GM18870 (cell line): ENCODE data around the gene XPNPEP1.

Experiments
- ATAC-seq: cut with Tn5 transposase; IDR thresholded peaks from one replicate; pipeline ENCODE4 v1.9.1; 2021; ENCODE audit warnings: moderate library complexity; ENCODE audit not compliant: unreplicated experiment

The XPNPEP1 gene

DNA sequence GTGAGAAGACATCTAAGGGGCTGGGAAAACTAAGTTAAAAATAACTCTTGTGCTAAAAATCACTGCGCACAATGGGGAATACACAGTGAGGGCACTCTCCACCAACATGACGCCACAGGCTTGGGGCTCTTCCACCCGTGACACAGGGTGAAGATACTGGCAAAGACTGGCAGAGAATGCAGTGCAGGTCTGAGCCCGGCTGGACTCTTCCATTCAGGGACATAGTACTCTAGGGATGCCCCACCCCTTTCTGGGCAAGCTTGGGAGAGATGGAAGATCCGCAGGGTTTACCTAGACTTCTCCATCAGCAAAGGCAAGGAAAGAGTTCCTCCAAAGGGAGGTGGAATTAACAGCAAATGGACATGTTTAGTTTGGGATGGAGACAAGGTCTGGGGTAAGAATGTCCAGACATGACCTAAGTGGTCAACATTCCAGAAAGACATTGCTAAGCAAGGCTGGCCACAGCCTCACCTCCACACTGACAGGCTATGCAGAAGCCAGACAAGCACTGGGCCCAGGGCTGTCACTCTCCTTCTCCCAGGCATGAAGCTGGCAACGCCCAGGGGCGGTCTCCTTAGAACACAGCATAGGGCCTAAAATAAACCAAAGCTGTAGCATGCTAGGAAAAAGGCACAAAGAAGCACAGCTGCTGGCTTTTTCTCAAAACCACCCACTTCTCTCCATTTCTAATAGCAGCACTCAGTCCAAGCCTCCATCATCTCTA, 28.1 kb downstream of the XPNPEP1 start:
- no peak for ATAC-seq

DNA sequence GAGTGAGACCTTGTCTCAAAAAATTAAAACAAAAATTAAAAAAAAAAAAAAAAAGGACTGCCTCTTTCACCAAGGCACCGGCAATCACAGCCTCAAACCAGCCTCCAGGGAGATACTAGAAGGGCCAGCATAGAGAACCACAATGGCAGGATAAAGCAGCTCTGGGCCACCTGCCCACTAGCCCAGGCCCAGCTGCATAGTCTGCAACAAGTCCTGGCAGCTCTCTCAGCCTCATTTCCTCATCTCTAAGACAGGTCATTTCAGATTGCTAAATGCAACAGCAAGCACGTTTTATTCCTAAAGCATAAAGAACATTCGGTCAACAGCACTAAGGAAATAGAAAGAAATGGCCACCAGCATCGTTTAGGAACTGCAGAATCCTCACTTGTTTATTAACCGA, 28.8 kb downstream of the XPNPEP1 start:
- ATAC-seq: no peak

DNA sequence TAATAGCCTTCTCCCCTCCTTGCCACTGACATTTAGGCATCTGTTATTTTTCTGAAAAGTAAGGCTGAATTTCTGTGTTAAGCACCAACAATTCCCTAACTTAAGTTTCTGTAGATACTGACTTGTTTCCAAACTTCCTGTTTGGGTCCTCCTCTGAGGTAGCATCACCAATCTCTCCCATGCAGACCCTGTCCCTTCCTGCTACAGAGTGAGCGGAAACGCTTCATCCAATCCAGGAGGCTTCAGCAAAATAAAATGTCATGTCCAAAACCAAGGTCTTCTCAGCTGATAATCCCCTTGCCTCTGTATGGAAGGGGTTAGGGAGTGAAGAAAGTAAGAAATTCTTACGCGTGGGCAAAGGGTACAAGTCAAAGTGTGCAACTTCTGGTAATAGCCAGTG, 29.9 kb downstream of the XPNPEP1 start:
- no peak for ATAC-seq

DNA sequence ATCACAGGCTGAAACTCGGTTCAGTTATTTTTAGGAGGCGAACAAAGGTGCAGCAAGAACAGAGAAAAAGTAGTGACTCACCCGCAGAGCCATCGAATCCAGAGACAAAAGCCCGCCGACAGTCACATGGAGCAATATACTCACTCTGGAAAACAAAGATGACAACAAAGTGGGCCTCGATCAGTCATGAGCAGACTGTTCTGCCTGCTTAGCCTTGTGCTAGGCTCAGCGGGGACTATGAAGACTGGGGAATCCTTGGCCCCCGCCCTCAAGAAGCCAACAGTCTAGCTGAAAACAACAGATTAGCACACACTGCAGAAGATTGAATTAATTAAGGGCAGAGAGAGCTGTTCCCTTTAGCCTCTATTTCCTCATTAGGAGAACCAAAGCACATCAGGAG, 30.4 kb downstream of the XPNPEP1 start:
- ATAC-seq: no peak

DNA sequence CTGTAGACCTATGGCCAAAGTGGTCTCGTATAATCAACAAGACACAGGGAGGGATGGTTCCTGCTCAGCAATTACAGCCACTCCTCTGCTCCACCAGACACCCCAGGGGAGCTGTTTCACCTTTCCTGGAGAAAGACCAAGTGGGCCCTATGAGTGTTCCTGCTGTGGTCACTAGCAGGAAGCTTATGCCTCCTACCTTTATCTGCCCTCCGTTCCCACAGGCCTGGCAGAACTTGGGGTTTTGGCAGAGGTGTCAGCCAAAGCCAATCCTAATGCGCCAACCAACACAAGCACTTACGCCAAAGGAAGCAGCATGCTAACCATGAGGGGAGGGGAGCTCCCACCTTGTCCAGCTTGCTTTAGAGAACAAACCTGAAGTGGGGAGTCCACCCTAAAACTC, 31.2 kb downstream of the XPNPEP1 start:
- no peak for ATAC-seq

DNA sequence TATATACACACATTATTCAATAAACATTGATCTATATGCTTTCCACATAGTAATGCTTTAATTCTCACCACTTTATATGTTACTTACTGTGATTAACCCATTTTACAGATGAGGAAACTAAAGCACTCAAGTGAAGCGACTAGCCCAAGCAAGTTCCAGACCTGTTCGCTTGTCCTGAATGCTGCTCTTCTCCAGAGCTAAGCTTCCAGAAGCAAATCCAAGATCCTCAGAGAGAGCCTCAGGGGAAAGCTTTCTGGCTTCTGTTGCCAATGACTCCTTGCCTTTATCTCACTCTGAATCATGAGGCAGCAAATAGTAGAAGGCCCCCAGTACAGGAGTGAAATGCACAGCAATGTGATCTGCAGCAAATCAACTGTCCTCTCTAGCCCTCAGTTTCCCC, 32.2 kb downstream of the XPNPEP1 start:
- no peak for ATAC-seq

DNA sequence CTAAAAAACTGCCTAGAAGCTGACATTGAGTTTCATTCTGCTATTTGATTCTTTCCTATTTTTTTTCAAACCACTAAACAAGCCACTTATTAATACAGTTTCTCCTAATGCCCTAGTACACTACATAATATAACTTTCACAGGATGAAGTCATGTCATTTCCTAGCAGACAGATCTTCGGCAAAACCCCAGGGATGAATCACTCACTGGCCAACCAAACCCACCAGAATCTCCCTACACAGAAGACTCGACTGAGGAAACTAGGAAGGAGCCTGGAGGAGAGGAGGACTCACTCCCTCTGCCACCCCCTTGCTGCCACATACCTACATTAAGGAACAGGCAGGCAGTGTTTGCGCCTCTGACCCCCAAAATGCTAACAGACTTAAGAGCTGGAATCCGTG, 33.4 kb downstream of the XPNPEP1 start:
- ATAC-seq: no peak

DNA sequence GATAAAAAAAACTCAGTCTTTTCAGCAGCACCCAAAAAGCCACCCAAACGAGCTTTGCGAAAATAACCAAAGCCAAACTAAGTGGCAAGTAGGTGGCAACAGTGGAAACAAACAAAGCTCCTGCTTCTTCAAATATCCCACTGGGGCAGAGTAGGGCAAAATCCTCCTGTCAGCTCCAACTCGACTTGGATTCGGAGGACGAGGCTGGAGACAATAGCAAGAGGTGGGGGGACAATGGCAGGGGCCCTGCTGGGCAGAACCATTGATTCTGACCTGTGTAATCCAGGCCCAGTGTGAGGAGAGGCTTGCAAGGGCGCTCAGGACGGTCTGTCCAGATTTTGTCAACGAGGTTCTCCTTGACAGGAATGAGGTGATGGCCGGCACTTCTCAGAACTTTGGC, 35.5 kb downstream of the XPNPEP1 start:
- ATAC-seq: no peak

DNA sequence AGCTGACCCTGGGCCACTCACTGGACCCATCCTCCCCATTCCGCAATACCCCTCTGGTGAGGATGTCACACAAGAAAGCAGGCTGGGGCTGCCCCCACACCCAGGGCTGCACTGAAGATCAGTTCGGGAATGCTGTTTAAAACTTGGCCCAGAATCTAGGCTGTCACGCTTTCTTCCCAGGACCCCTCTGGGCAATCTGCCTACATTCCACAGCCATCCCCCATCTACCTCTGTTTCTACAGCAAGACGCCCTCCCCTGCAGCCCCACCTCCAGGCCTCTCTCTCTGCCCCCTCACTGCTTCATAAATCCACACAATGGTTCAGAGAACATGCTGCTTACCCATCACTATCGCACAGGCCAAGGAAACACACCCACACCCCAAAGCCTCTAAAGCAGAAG, 36.1 kb downstream of the XPNPEP1 start:
- ATAC-seq: no peak

DNA sequence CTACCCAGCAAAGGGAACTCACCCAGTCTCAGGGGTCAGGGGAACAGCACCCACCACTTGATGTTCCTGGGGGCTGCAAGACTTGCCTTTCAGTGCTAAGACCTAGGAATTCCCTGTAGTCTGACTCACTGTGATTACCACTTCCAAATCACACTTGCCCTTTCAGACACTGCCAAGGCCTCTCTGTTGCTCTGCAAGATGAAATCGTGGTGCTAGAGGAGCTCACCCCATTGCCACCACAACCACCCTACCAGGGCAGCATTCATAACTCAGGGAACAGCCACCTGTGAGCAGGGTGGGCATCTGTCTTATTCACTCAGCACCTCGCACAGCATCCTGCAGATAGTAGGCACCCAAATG, 36.5 kb downstream of the XPNPEP1 start:
- no peak for ATAC-seq

DNA sequence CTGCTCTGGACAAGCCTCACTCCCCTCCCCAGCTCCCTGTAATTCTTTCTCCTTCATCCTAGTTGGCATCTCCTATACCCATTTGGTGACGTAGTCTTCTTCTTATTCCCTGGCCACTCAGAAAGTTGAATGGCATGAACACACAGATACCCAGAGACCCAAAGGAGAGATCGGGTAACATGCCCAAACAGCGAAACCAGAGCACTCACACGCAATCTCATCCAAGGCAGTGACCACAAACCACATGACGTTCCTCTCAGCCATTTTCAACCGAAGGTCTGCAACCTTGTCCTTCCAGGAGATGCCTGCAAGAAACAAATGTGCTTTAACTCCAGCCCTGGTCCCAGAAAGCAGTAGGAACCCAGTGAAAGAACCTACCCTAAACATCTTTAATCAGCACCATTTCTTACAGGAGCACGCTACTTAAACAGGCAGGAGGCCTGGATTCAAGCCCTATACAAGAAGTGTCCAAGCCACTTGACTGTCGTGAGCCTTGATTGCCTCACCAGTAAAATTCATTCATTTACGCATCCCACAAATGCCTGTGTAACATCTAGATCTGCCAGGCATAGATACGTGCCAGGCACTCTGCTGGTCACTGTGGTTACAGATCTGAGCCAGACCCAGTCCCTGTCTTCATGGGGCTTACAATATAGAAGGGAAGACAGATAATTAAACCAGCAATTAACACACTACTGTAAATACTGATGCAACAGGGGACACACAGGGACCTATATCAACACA, 37.1 kb downstream of the XPNPEP1 start:
- no peak for ATAC-seq

DNA sequence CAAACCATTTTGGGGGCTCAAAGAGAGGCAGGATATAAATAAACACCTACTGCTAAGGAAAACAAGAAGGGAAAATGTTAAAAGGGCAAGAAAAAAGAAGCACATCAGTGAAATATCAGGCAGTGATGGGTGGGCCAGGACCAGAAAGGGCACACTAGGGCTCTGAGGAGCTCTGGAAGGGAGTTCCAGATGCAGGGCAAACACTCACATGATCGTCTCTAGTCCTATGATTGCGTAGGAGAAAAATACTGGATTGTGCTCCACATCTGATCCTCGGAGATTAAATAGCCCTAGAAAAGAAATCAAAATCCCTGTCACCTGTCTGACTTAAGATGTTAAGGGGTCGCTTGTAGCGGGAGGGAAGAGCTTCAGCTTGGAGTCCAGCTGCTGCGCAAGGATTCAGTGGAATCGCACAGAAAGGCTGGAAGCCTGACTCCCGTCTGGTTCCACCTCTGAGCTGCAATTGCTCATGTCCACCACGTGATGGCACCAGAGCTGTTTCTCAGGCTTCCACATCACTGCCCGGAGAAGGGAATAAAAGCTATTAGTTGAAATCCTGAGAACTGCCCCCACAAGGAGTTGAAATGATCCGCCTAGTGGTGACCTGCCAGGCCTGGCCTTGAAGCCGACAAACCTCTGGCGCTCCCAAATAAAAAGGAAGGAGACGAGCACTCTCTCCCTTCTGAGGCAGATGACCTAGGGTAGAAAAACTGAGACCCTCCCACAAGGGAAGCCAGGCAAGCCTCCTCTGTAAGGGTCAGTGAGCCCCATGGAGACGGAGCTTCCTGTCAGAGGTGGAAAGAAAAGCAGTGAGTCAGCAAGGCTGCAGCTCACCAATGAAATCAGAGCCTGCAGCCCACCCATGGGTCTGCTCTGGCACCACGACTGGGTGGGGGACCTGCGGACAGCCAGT, 39.2 kb downstream of the XPNPEP1 start:
- peak; percentile 64 for ATAC-seq

DNA sequence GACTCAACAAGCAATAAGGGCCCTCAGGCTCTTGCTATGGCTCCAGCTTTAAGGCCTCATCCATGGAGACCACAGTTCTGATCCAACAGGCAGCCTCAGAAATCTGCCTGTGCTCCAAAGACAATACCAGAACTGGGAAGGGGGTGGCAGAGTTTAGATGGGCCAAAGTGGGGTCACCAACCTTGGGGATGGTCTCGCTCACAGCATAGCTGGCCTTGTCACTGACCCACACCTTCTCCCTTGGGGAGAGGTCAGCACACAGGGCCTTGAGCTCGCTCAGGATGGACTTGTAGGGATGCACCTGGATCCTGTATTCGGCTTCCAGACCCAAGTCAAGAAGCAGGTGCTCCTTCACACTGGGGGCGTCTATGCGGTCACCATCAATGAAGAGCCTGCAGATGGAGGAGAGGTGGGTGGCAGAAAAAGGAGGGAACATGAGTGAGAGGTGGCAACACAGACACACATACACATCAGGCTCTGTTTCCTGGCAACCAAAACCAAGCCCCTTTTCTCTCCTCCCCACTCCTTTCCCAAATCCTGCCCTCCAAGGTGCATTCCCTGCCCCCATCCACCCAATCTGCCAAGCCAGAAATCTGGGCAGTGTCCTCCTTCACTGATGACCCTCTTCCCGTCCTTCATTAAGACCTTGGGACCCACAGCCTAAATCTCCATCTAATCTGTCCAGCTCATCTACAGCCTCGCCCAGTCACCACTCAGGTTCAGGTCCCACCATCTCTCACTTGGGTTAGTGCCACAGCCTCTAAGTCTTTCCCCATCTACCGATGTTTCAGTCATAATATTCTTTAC, 40.9 kb downstream of the XPNPEP1 start:
- ATAC-seq: no peak

DNA sequence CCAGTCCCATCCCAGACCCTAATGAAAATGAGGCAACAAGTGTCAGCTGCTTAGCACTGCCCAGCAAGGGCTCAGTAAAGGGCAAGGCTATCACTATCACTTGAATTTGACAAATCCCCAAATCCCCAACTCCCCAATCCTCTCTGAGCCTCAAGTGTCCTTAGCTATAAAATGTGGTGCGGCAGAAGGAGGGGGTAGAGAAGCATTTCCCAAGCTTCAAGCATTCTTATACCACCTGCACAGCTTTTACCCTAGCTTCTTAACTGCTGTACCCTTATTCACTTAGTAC, 41.6 kb downstream of the XPNPEP1 start:
- ATAC-seq: no peak

DNA sequence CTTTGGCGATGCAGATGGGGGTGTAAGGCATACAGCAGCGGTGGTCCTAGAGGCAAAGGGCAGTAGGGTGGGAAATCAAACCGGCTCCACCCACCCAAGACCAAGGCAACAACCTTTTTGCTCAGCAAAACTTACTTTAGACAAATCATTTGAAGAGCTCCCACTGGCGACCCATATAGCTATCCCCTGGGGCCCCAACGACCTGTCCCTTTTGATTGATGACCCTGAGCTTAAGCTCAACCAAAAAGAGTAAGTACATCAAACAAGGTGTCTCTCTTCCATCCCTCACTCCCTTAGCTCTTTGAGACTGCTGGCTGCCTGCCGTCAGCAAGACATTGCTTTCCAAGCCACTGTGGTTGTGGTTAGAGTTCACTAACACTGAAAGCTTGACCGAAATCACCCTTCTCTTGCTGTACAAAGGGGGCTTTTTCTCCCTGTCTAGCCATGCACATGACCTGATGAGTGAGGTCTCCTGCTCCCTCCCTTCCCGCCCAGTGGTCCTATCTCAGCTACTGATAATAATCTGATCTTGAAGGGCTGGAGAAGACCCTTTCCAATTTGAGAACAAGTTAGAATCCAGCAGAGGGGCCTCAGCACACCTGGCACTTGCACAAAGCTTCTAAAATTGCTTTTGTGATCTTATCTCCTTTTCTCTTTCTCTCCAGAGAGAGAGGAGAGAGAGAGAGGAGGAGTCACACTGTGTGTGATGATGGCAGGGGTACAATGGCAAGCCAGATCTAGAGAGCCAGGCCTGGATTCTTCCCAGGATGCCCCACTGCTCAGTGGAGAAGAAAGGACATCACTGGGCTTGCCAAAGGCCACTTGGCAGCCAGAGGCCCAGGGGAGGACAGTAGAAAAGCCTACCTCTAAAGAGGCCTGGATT, 42.2 kb downstream of the XPNPEP1 start:
- peak; percentile 64 for ATAC-seq

DNA sequence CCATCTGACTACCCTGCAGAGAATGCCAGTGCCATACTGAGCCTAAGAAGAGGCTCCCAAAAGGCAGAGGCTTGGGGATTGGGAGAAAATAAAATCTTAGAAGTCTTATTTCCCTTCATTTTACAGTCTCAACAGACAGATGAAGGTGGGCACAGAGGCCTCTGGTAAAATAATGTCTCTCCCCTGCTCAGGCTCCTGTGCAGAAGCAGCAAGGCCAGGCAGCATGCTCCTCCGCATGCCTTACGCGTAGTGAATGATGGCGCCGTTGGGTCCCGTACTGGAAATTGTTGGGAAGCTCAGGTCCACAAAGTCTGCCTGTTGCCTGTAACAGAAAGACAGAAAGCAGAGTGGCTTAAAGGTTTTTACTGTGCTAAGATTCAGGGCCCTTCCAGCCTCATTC, 45.8 kb downstream of the XPNPEP1 start:
- ATAC-seq: no peak

DNA sequence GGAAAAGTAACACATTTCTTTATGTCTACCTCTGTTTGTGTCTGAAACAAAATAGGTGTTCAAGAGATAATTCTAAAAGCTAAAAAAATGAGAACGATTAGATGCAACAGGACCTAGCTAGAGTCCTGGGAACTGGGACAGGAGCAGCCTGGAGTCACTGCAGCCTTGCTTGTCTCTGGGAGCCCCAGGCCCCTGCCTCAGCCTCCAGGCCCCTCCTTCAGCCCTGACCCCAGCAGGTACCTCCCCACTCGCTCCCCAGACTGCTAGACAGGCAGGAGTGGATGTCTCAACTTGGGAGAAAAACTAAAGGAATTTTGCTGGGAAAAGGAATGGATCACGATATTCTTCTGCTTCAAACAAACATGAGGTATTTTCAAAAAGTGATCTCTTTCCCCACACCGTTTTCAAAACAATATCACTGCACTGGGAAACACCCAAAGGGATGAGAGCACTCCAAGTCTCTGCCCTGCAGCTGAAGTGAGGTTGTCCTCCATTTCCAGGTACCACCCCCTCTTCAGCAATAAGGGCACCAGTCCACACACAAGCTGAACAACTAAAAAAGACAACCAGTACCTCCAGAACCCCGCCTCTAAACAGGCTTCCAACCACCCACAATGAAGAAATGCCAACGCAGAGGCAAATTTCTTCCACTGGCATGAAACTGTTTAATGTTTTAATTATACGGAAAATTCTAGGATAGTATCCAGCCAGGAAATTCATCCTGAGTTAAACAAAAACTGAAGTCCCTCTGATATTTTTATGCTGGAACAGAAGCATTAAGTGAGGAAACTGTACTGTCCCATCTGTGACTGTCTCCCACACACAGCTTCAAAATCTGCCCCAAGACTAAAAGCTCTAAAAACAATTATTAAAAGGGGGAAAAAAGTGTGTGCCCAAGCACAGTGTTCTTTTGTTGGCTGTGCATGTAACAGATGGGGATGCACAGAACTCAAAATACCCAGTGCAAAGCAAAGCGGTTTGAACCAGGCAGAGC, 47.2 kb downstream of the XPNPEP1 start:
- no peak for ATAC-seq

DNA sequence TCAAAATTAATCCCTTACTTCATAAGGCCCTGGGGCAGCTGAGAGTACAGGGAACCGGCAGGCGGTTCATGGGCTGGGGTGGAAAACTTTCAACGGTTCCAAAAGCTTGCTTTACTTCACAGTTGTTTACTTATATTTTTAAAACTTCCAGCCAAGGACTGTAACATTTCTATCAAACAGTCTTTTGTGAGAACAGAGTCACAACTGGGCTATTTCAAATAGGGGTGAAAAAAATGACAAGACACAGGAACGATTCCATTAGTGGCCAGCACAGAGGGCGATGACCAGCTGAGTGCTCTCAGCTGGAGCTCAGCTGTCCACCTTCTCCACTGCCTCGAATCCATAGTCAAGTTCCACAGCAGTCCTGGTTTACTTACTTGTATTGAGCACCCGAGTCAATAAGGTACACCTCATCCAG, 48.2 kb downstream of the XPNPEP1 start:
- no peak for ATAC-seq

DNA sequence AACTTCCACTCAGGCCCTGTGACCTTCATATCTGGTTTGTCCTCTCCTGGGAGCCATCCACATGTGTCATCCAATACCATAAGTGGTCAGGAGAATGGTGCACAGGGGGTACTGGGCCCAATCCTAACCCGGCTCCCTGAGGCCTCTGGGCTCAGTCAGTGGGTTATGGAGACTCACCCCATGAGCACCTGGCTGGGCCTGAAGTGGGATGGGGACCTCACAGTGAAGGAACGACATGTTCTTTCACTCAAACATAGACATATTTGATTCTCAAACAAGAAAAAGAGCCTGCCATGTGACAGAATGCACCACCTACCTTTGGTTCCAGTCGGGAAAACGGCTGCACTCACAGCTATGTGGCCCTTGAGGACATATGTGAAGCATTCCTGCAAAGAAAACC, 51.8 kb downstream of the XPNPEP1 start:
- ATAC-seq: no peak
